ENCODE measurements around the gene STXBP6. TPM values are rescaled to one million over a fixed set of nuclear protein-coding genes. Genes with fewer than 3 reads are reported as not detected.

Gene STXBP6
- total and polyA plus RNA-seq, 2 of the 13 experiments (the other 11 are each of a cell fraction or from before 2014, with no cell fraction given): 35.3 to 42.8 TPM

DNA sequence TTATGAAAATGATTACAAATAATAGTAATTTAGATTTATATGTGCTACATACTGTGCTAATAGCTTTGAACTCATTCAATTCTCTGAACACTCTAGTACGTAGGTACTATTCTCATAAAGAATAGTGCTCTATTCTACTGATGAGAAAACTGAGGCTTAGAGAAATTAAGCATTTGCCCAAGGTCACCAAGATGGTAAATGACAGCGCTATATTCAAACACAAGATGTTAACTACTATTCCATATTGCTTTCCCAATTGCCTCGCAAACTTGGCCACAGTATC is 233.1 kb downstream of the STXBP6 start:
- FAIRE-seq (no peak), ATAC-seq (no peak; the same call in 2 of the 3 replicates), DNase-seq (ENCODE audit: low spot score) (no peak)
- H3K79me2 ChIP-seq (ENCODE audit: insufficient read depth, low read length): no peaks in the 10 kb centered on the region
- no peaks in the 10 kb centered on the region for H4K20me1 ChIP-seq (ENCODE audit: insufficient read depth, low read length)
- peak overlapping the region; percentile 0 to 56 (median 35) for H3K4me3 ChIP-seq (replicated peaks in 1 of 3; ENCODE audit: insufficient read depth in 1 of 3, low read depth in 2 of 3, low read length in 3 of 3)
- peak overlapping the region; percentile 67 for H3K9ac ChIP-seq (ENCODE audit: insufficient read depth, low read depth, low read length)
- peaks cover 0 to 1% of the 10 kb centered on the region in 2 experiments; a peak in 2 of 5 replicates for H3K36me3 ChIP-seq (replicated peaks in 1 of 2; ENCODE audit: control insufficient read depth in 1 of 2, insufficient read depth in 2 of 2, low read length in 2 of 2)
- H3K4me2 ChIP-seq (ENCODE audit: low read depth, low read length): peak overlapping the region; percentile 88
- BruUV-seq (replicated peaks): no TSS peak
- in situ Hi-C loops (cut with HindIII; ENCODE audit: extremely low pct_ligation_motif_present, low pct_unique_long_range_greater_than_20kb) (no loop called here), intact Hi-C loops (cut with micrococcal nuclease; ENCODE audit: unreplicated experiment) (loop anchor here (1.0 to 2.0 kb wide), 5 partner anchors 22 to 218 kb away; no protein-coding TSS in a partner anchor)
- peak overlapping the region; percentile 86 for H3K27ac ChIP-seq (ENCODE audit: extremely low read length, insufficient read depth, low read length)
- CTCF ChIA-PET (ENCODE audit: low intra/inter-chr PET ratio, low total read pairs): interaction anchor here (1.2 to 3.5 kb wide), 3 partner anchors 10 to 316 kb away, joined by 3 to 13 read pairs (median 6); no protein-coding TSS in a partner anchor
- WGBS (ENCODE audit: low lambda C conversion rate): 4% methylated on average over 3 of the region's 3 CpGs
- no peaks in the 10 kb centered on the region for H3K27me3 ChIP-seq (ENCODE audit: control insufficient read depth in 1 of 2, insufficient read depth in 2 of 2, low read length in 2 of 2)
- no peak overlapping the region for H2AFZ ChIP-seq (ENCODE audit: low read length)
- peaks cover 76% of the 10 kb centered on the region for H3K4me1 ChIP-seq (ENCODE audit: insufficient read depth, low read length)
- POLR2A ChIA-PET: interaction anchor here (0.6 to 10.7 kb wide), 18 partner anchors 11 to 375 kb away, joined by 3 to 380 read pairs (median 4); partner anchors contain the start of genes SDR39U1 and STXBP6
- H3K9me3 ChIP-seq (ENCODE audit: low read length): no peaks in the 10 kb centered on the region
- 0 out of 2 replicates have a peak, but pooled peaks have one; percentile 20 for TF ChIP-seq ZSCAN22 (CRISPR knock-in tag; IDR thresholded peaks at IDR 0.05)
- no peak for TF ChIP-seq ZNF30 (CRISPR knock-in tag; IDR thresholded peaks at IDR 0.05)
- no peak for TF ChIP-seq ZNF737 (CRISPR knock-in tag; IDR thresholded peaks at IDR 0.05; ENCODE audit: borderline replicate concordance)
- 0 out of 2 replicates have a peak, but pooled peaks have one; percentile 24 for TF ChIP-seq SNAI1 (CRISPR knock-in tag; IDR thresholded peaks at IDR 0.05; ENCODE audit: borderline replicate concordance)
- TF ChIP-seq, protein P1, sequence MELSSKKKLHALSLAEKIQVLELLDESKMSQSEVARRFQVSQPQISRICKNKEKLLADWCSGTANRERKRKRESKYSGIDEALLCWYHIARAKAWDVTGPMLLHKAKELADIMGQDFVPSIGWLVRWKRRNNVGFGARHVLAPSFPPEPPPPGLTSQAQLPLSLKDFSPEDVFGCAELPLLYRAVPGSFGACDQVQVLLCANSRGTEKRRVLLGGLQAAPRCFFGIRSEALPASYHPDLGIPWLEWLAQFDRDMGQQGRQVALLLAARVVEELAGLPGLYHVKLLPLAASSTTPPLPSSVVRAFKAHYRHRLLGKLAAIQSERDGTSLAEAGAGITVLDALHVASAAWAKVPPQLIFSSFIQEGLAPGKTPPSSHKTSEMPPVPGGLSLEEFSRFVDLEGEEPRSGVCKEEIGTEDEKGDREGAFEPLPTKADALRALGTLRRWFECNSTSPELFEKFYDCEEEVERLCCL (CRISPR knock-in tag; IDR thresholded peaks at IDR 0.05; ENCODE audit: borderline replicate concordance): 0 out of 2 replicates have a peak, but pooled peaks have one; percentile 26
- TF ChIP-seq, protein P2, sequence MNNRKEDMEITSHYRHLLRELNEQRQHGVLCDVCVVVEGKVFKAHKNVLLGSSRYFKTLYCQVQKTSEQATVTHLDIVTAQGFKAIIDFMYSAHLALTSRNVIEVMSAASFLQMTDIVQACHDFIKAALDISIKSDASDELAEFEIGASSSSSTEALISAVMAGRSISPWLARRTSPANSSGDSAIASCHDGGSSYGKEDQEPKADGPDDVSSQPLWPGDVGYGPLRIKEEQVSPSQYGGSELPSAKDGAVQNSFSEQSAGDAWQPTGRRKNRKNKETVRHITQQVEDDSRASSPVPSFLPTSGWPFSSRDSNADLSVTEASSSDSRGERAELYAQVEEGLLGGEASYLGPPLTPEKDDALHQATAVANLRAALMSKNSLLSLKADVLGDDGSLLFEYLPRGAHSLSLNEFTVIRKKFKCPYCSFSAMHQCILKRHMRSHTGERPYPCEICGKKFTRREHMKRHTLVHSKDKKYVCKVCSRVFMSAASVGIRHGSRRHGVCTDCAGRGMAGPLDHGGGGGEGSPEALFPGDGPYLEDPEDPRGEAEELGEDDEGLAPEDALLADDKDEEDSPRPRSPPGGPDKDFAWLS (CRISPR knock-in tag; IDR thresholded peaks at IDR 0.05; ENCODE audit: borderline replicate concordance): no peak
- peak; percentile 93 for TF ChIP-seq ZNF629 (CRISPR knock-in tag; conservative IDR thresholded peaks at IDR 0.05)
- TF ChIP-seq TAF1 (CRISPR knock-in tag; IDR thresholded peaks at IDR 0.05): no peak
- no peak for TF ChIP-seq ZNF879 (CRISPR knock-in tag; IDR thresholded peaks at IDR 0.05)
- TF ChIP-seq CHD4 (IDR thresholded peaks at IDR 0.05; ENCODE audit: borderline replicate concordance, low read length): 0 out of 2 replicates have a peak, but pooled peaks have one; percentile 82
- TF ChIP-seq ZFP36L1 (CRISPR knock-in tag; IDR thresholded peaks at IDR 0.05): peak; percentile 63; the same call in 1 of the 2 replicates
- TF ChIP-seq, protein P3, sequence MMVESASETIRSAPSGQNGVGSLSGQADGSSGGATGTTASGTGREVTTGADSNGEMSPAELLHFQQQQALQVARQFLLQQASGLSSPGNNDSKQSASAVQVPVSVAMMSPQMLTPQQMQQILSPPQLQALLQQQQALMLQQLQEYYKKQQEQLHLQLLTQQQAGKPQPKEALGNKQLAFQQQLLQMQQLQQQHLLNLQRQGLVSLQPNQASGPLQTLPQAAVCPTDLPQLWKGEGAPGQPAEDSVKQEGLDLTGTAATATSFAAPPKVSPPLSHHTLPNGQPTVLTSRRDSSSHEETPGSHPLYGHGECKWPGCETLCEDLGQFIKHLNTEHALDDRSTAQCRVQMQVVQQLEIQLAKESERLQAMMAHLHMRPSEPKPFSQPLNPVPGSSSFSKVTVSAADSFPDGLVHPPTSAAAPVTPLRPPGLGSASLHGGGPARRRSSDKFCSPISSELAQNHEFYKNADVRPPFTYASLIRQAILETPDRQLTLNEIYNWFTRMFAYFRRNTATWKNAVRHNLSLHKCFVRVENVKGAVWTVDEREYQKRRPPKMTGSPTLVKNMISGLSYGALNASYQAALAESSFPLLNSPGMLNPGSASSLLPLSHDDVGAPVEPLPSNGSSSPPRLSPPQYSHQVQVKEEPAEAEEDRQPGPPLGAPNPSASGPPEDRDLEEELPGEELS (CRISPR knock-in tag; IDR thresholded peaks at IDR 0.05): no peak
- TF ChIP-seq, protein P4, sequence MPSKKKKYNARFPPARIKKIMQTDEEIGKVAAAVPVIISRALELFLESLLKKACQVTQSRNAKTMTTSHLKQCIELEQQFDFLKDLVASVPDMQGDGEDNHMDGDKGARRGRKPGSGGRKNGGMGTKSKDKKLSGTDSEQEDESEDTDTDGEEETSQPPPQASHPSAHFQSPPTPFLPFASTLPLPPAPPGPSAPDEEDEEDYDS (CRISPR knock-in tag; IDR thresholded peaks at IDR 0.05): no peak
- TF ChIP-seq MXD4 (CRISPR knock-in tag; IDR thresholded peaks at IDR 0.05): no peak
- 0 out of 2 replicates have a peak, but pooled peaks have one; percentile 8 for TF ChIP-seq ARNT2 (CRISPR knock-in tag; IDR thresholded peaks at IDR 0.05; ENCODE audit: low read depth)
- no peak for TF ChIP-seq ZNF562 (CRISPR knock-in tag; IDR thresholded peaks at IDR 0.05; ENCODE audit: borderline replicate concordance)
- peak; percentile 87; the same call in 1 of the 2 replicates for TF ChIP-seq HDAC6 (IDR thresholded peaks at IDR 0.05; ENCODE audit: low read depth, low read length)
- no peak for TF ChIP-seq ZNF672 (CRISPR knock-in tag; IDR thresholded peaks at IDR 0.05)
- 0 out of 2 replicates have a peak, but pooled peaks have one; percentile 52 for TF ChIP-seq ZNF354B (CRISPR knock-in tag; IDR thresholded peaks at IDR 0.05)
- TF ChIP-seq EHMT2 (IDR thresholded peaks at IDR 0.05; ENCODE audit: borderline replicate concordance, low read depth, low read length): peak; percentile 7; the same call in 1 of the 2 replicates

Measured in HepG2 (cell line).